C4-2B (cell line): Measurements from ENCODE around the gene PDCD1LG2.

Source experiments
- CTCF ChIP-seq: fragments of 450-650 bp; conservative IDR thresholded peaks from 2 replicates; pipeline ENCODE4 v1.5.1; 2017; ENCODE audit warnings: mild to moderate bottlenecking
- ZFX ChIP-seq: fragments of 450-650 bp; IDR thresholded peaks from 2 replicates; pipeline ENCODE4 v1.6.1; 2017

- TF ChIP-seq CTCF (no peak), ZFX (no peak)
These were observed 81.9 kb downstream of the PDCD1LG2 start for GRCh38 chr9:5592231-5592630.
